A673 (cell line): ENCODE results near the gene ANP32B. TPM values are rescaled to one million over a fixed set of nuclear protein-coding genes. Genes with fewer than 3 reads are reported as not detected.
"Not testable (repeated sequence)": the region's sequence is repeated elsewhere in the genome, so short reads cannot be mapped to it uniquely, and the experiment has no call there.

Experiments used
- BruUV-seq: library from RNA; stranded (reverse); fragments of 400-500 nt; replicated peaks from 2 replicates; lab custom pipeline; 2021; lab: Mats Ljungman, UMichigan
- CTCF ChIA-PET: fragments of 300-600 bp; sonication (Branson Sonifier 250); formaldehyde crosslinking; loops from one replicate; lab custom pipeline; 2022; ENCODE audit warnings: antibody characterized with exemption; lab: Charles Lee
- POLR2A ChIA-PET: fragments of 300-600 bp; sonication (Branson Sonifier 250); formaldehyde crosslinking; loops from one replicate; lab custom pipeline; 2022; ENCODE audit warnings: antibody characterized with exemption; ENCODE audit not compliant: low non-redundant PET; lab: Charles Lee
- DNase-seq: peaks from one replicate; pipeline ENCODE4 v3.0.0-alpha.2; 2015; ENCODE audit warnings: low spot score
- H3K27ac ChIP-seq: fragments of 200-600 bp; sonication (generic); 2 replicates; pipeline ENCODE4 v1.5.1; 2016; ENCODE audit warnings: mixed run types, low read depth, mild to moderate bottlenecking, mixed read lengths, antibody characterized with exemption, low read length; ENCODE audit not compliant: poor library complexity, severe bottlenecking
- H3K27me3 ChIP-seq: fragments of 200-600 bp; sonication (generic); replicated peaks from 2 replicates; pipeline ENCODE4 v1.6.1; 2017; ENCODE audit warnings: mixed run types, low read depth, mild to moderate bottlenecking, mixed read lengths, antibody characterized with exemption, low read length; ENCODE audit not compliant: insufficient read depth, poor library complexity
- H3K36me3 ChIP-seq: fragments of 200-600 bp; sonication (generic); 2 replicates; pipeline ENCODE4 v1.6.1; 2016; ENCODE audit warnings: mixed run types, mild to moderate bottlenecking, mixed read lengths, antibody characterized with exemption, low read length; ENCODE audit not compliant: insufficient read depth, poor library complexity, severe bottlenecking
- H3K4me1 ChIP-seq: fragments of 200-600 bp; sonication (generic); 2 replicates; pipeline ENCODE4 v1.6.1; 2017; ENCODE audit warnings: mixed run types, mild to moderate bottlenecking, mixed read lengths, antibody characterized with exemption, low read length; ENCODE audit not compliant: insufficient read depth, poor library complexity, severe bottlenecking
- H3K4me3 ChIP-seq: fragments of 200-600 bp; sonication (generic); 2 replicates; pipeline ENCODE4 v1.5.1; 2016; ENCODE audit warnings: low read depth, mixed run types, mild to moderate bottlenecking, mixed read lengths, low read length; ENCODE audit not compliant: poor library complexity, severe bottlenecking
- H3K9me3 ChIP-seq: fragments of 200-600 bp; sonication (generic); 2 replicates; pipeline ENCODE4 v1.6.1; 2016; ENCODE audit warnings: mixed run types, low read depth, mild to moderate bottlenecking, mixed read lengths, antibody characterized with exemption, low read length; ENCODE audit not compliant: poor library complexity, severe bottlenecking
- EZH2 ChIP-seq: fragments of 200-600 bp; sonication (generic); IDR thresholded peaks from 2 replicates; pipeline ENCODE4 v1.6.1; 2017; ENCODE audit warnings: borderline replicate concordance, low read depth, mild to moderate bottlenecking, mixed read lengths, antibody characterized with exemption, low read length; ENCODE audit not compliant: poor library complexity, severe bottlenecking
- intact Hi-C: fragments of 100-400 bp; cut with micrococcal nuclease; formaldehyde crosslinking; loops from one replicate; pipeline ENCODE4 v1.10.0; 2022; ENCODE audit not compliant: unreplicated experiment
- total RNA-seq: library from RNA; stranded (reverse); gene quantifications from 2 replicates; pipeline ENCODE4 v1.2.3, GENCODE V29; 2021
- TF ChIP-seq, protein P1 (sequence below): fragments of 300-800, 200-600 bp; sonication (generic); conservative IDR thresholded peaks from 2 replicates; pipeline ENCODE4 v1.5.1; 2017; ENCODE audit warnings: low read depth, mild to moderate bottlenecking, antibody characterized with exemption, low read length, moderate library complexity, mixed read lengths

The ANP32B gene
- total RNA-seq, 1 experiment from 2014 or later = 237 TPM

DNA sequence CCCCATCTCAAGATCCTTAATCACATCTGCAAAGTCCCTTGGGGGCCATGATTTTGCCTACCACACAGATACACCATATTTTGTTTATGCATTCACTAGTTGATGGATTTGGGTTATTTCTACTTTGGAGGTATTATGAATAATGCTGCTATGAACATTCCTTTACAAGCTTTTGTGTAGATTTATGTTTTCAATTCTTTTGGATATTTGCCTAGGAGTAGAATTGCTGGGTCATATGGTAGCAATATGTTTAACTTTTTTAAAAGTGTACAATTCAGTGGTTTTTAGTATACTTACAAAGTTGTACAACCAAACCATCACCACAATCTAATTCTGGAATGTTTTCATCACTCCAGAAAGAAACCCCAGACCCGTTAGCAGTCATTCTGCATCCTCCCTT is 7.8 kb upstream of the ANP32B start:
- peaks cover 6% of the 10 kb centered on the region for H3K27me3 ChIP-seq
- H3K36me3 ChIP-seq = no peaks in the 10 kb centered on the region
- no peak overlapping the region for H3K27ac ChIP-seq
- CTCF ChIA-PET = no interaction called here
- no peaks in the 10 kb centered on the region for H3K9me3 ChIP-seq
- H3K4me1 ChIP-seq = no peaks in the 10 kb centered on the region
- intact Hi-C loops = no loop called here
- no peak for DNase-seq
- TF ChIP-seq EZH2 = no peak
- TF ChIP-seq, protein P1, sequence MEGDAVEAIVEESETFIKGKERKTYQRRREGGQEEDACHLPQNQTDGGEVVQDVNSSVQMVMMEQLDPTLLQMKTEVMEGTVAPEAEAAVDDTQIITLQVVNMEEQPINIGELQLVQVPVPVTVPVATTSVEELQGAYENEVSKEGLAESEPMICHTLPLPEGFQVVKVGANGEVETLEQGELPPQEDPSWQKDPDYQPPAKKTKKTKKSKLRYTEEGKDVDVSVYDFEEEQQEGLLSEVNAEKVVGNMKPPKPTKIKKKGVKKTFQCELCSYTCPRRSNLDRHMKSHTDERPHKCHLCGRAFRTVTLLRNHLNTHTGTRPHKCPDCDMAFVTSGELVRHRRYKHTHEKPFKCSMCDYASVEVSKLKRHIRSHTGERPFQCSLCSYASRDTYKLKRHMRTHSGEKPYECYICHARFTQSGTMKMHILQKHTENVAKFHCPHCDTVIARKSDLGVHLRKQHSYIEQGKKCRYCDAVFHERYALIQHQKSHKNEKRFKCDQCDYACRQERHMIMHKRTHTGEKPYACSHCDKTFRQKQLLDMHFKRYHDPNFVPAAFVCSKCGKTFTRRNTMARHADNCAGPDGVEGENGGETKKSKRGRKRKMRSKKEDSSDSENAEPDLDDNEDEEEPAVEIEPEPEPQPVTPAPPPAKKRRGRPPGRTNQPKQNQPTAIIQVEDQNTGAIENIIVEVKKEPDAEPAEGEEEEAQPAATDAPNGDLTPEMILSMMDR = no peak
- POLR2A ChIA-PET = no interaction called here
- BruUV-seq = no TSS peak
- no peak overlapping the region for H3K4me3 ChIP-seq

- CTCF ChIA-PET, POLR2A ChIA-PET, H3K27ac ChIP-seq, H3K9me3 ChIP-seq, intact Hi-C loops, DNase-seq, H3K36me3 ChIP-seq, BruUV-seq, H3K4me1 ChIP-seq, H3K27me3 ChIP-seq, H3K4me3 ChIP-seq: not testable (repeated sequence)
These were observed 6.5 kb upstream of the ANP32B start for GRCh38 chr9:97976633-97977032.

- BruUV-seq = no TSS peak
- Histone ChIP-seq H3K27me3 (no peaks in the 10 kb centered on the region), H3K4me1 (peaks cover 19% of the 10 kb centered on the region), H3K4me3 (no peak overlapping the region), H3K9me3 (no peaks in the 10 kb centered on the region), H3K27ac (no peak overlapping the region), H3K36me3 (no peaks in the 10 kb centered on the region)
- TF ChIP-seq EZH2 = no peak
- TF ChIP-seq, protein P1 = no peak
- POLR2A ChIA-PET = no interaction called here
- DNase-seq = no peak
- intact Hi-C loops = no loop called here
- CTCF ChIA-PET = no interaction called here
These were observed 4.6 kb upstream of the ANP32B start for GRCh38 chr9:97978371-97979130.
